ENCODE results near the gene VCY1B.
"Not testable (repeated sequence)": the region's sequence is repeated elsewhere in the genome, so short reads cannot be mapped to it uniquely, and the experiment has no call there.

Gene VCY1B

GRCh38 chrY:14055927-14056326 is at the start of gene VCY1B:
Gene VCY1B (plus strand): TSS chrY:14056227. CDS start chrY:14056290, 63 bp downstream.
- DNase-seq: not testable (repeated sequence)

- not testable (repeated sequence) for DNase-seq
These were observed 44.1 kb upstream of the VCY1B start for GRCh38 chrY:14011916-14012315.

- not testable (repeated sequence) for DNase-seq
These were observed 25.6 kb upstream of the VCY1B start for GRCh38 chrY:14030395-14030794.

- no peak for DNase-seq
These were observed 29.9 kb downstream of the VCY1B start for GRCh38 chrY:14085877-14086276.
